Glomerular endothelial cell (primary cell): ENCODE results near the gene NPY. TPM values are rescaled to one million over a fixed set of nuclear protein-coding genes. Genes with fewer than 3 reads are reported as not detected.
"Not testable (repeated sequence)": the region's sequence is repeated elsewhere in the genome, so short reads cannot be mapped to it uniquely, and the experiment has no call there.

ENCODE experiments used
- DNase-seq: peaks from one replicate; pipeline ENCODE4 v3.0.0-alpha.2; 2011; ENCODE audit warnings: low read depth, low spot score; ENCODE audit errors: extremely low read depth
- total RNA-seq: library from RNA; depleted of rRNA; stranded (reverse); fragments of >200 nt; gene quantifications from 2 replicates; pipeline ENCODE4 v1.2.3, GENCODE V29; 2015

The NPY gene
- not detected in 2 replicates for total RNA-seq

DNA sequence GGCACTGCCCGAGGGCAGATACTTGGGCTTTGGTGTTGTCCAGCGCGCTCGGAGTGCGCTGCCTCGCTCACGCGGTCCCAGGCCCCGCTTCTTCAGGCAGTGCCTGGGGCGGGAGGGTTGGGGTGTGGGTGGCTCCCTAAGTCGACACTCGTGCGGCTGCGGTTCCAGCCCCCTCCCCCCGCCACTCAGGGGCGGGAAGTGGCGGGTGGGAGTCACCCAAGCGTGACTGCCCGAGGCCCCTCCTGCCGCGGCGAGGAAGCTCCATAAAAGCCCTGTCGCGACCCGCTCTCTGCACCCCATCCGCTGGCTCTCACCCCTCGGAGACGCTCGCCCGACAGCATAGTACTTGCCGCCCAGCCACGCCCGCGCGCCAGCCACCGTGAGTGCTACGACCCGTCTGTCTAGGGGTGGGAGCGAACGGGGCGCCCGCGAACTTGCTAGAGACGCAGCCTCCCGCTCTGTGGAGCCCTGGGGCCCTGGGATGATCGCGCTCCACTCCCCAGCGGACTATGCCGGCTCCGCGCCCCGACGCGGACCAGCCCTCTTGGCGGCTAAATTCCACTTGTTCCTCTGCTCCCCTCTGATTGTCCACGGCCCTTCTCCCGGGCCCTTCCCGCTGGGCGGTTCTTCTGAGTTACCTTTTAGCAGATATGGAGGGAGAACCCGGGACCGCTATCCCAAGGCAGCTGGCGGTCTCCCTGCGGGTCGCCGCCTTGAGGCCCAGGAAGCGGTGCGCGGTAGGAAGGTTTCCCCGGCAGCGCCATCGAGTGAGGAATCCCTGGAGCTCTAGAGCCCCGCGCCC lies at the start of gene NPY:
Gene NPY, plus strand, starts transcription at position 294 of the 802 bp plus-strand sequence. CDS start 1,051 bp downstream, outside the sequence.
- no peak for DNase-seq

DNA sequence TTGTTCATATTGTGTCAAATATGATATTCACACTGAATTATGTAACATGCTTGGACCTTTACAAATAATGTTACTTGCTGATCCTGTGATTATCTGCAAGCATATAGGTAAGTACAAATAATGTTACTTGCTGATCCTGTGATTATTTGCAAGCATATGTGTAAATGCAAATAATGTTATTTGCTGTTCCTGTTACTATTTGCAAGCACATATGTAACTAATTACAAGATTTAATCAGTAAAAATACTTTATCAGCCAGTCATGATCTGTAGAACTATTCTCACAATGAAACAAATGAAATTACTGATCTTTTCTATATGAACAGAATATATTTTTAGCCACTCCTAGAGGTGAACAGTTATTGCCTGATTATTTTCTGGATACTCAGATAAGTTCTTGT lies 44.7 kb upstream of the NPY start:
- no peak for DNase-seq

DNA sequence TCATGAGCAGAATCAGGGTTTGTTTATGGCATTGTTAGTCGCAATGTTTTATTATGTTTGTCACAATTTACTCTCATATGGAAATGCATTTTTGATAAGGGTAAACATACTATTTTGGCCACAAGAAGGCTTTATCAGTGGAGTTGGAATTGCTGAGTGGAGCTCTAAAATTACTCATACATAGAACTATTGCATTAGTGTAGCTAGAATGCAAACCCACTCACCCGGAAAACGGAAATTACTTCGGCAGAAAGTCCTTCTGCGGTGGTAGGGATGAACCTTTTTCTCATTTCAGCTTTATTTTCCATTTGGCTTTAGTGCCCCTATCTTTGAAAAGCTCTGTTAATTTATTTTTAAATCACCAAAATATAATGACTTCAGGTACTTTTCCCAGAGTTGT lies 42.8 kb upstream of the NPY start:
- no peak for DNase-seq

DNA sequence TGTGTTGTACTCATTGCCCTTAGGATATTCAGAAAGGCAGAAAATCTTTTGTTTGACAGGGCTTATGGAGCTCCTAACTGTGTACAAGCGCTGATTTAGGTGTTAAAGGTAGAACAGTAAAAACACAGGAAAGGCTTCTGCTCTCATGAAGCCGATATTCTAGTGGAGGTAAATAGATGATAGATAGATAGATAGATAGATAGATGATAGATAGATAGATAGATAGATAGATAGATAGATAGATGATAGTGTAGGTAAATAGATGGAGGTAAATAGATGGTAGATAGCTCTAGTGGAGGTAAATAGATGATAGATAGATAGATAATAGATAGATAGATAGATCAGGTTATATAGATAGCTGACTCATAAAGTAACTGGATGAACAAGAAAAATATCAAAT lies 39.4 kb upstream of the NPY start:
- no peak for DNase-seq

DNA sequence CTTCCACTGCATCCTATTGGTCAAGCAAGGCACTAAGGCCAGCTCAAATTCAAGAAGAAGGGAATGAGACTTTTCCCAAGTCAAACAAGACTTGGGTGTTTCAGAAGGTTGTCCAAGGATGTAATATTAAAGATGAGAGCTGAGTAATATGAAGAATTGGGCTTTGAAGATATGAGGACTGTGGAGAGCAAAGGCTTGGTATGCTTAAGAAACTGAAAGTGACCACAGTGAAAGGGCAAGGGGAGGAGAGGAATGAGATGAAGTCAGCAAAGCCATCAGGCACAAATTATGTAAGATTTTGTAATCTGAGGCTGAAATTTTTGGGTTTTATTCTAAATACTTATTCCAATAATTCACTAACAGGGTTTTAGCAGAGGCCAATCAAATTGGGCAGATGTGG lies 38.6 kb upstream of the NPY start:
- no peak for DNase-seq

DNA sequence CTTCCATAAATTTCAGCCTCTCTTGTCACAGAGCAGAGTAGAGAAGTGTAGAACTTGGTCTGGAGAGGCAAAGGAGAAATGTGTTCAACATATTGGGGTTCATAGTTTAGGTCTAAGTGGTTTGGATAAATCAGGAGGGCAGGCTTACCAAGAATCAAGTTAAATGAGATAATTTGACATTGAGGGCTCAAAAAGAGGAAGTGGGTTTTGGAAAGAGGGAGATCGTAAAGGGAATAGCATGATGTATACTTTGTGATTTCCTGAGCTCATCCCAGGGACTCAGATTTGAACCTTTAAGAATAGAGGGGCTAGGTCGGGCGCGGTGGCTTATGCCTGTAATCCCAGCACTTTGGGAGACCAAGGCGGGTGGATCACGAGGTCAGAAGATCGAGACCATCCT lies 34.7 kb upstream of the NPY start:
- no peak for DNase-seq

DNA sequence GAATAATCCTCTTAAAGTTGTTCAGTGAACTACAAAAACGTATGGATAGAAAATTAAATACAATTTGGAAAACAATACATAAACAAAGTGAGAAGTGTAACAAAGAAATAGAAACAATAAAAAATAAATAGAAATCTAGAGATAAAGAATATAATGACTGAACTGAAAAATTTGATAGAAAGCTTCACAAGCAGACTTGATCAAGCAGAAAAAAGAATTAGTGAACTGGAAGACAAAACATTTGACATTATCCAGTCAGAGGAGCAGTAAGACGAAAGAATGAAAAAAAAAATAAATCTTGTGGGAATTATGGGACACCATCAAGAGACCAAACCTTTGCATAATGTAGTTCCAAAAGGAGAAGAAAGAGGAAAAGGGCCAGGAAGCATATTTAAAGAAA lies 32.4 kb upstream of the NPY start:
- no peak for DNase-seq

DNA sequence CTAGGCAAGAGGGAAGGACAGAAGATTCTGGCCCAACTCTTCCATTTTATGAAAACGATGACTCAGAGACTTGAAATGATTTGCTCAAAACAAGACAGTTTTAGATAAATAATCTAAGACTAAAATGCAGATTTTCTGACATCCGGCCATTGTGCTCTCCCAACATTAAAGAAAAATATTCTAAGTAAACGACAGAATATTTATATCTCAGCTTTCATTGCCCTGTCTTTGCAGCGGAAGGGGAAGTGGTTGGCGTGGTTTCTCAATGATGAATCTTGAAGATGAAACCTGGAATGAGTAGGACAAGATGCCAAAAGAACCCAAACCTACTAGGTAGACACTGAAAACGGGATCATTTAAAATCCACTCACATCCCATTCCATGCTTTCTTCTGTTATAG lies 28.9 kb upstream of the NPY start:
- DNase-seq = no peak

DNA sequence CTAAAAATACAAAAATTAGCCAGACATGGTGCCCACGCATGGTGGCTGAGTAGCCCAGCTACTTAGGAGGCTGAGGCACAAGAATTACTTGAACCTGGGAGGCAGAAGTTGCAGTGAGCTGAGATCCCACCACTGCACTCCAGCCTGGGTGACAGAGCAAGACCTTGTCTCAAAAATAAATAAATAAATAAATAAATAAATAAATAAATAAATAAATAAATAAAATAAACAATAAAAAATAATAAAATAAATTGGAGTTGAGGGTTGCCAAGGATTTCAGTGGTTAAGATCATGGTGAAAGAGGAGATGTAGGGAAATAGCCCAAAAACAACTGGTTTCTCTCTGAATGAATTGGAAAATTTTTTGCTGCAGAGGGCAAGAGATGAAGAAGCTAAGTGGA lies 25.7 kb upstream of the NPY start:
- DNase-seq = not testable (repeated sequence)

DNA sequence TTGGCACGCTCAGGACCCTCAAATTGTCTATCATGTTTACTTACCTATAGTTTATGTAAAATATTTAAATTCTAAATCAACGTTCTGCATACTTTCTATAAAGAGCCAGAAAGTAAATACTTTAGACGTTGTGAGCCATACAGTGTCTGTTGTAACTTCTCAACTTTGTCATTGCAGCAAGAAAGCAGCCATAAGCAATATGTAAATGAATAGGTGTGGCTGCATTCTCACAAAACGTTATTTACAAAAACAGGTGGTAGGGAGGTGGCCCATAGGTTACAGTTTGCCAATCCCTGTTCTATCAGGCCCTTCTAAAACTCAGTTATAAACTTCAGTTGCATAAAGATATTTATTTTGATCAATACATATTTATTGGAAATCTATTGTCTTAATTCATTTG lies 12.1 kb upstream of the NPY start:
- DNase-seq = no peak

DNA sequence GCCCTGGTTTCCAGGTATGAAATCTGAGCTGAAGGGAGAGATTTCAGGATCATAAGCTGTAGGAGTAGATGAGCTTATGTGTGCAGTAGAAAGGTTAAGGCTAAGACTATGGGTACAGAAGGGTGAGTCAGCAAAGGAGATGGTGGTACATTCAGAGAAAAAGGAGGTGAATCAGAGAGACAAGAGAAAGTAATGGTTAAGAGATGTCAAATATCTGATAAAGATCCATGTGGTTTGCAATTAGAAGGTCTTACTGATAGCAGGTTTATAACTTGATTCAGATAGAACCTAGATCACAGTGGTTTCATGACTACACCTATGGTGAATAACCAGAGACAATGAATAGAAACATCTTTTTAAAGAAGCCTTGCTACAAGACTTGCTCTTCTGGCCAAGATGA lies 4.5 kb upstream of the NPY start:
- DNase-seq = no peak

DNA sequence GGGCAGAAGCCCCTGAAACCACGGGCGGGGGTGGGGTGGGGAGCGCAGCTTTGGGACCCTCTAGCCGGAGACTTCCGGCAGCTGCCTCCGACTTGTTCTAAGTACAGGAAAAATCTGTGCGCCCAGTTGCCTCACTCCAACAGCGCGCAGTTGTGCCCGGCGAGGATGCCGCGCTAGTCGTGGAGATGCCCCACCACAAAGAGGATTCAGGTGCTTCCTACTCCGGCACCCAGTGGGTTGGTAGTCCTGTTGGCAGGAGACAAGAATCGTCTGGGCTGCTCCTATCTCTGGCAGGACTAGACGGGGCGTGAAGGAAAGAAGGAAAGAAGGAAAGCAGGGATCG lies 465 bp upstream of the NPY start:
- DNase-seq = no peak

DNA sequence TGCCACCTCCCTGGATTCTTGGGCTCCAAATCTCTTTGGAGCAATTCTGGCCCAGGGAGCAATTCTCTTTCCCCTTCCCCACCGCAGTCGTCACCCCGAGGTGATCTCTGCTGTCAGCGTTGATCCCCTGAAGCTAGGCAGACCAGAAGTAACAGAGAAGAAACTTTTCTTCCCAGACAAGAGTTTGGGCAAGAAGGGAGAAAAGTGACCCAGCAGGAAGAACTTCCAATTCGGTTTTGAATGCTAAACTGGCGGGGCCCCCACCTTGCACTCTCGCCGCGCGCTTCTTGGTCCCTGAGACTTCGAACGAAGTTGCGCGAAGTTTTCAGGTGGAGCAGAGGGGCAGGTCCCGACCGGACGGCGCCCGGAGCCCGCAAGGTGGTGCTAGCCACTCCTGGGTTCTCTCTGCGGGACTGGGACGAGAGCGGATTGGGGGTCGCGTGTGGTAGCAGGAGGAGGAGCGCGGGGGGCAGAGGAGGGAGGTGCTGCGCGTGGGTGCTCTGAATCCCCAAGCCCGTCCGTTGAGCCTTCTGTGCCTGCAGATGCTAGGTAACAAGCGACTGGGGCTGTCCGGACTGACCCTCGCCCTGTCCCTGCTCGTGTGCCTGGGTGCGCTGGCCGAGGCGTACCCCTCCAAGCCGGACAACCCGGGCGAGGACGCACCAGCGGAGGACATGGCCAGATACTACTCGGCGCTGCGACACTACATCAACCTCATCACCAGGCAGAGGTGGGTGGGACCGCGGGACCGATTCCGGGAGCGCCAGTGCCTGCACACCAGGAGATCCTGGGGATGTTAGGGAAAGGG lies 913 bp downstream of the NPY start:
- DNase-seq = no peak

DNA sequence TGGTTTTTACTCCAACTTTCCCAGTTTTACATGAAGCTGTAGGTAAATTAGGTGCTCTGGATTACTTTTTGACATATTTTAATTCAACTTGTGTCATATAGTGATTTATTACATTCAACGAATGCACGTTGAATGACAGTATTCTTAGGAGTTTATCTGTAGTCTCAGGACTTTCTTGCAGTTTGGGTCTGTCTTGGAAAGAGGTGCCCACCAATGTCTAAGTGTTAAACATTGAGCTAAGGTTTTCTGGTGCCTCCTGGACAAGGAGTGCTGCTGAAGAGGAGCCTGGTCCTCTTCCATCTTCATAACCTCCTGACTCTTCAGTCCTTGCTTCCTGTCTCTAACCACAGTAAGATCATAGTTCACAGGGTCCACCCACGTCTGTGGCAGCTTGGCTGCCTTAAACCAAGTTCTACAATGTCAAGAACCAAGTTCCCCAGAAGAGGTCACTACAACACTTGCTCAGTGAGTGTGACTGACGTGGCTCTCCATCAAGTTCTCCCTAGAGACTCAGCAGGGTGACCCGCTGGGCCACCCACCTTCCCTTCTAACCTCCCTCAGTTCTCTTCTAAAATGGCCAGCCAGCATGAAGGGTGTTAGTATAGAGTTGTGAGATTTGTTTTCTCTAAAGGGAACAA lies 6.1 kb downstream of the NPY start:
- no peak for DNase-seq

DNA sequence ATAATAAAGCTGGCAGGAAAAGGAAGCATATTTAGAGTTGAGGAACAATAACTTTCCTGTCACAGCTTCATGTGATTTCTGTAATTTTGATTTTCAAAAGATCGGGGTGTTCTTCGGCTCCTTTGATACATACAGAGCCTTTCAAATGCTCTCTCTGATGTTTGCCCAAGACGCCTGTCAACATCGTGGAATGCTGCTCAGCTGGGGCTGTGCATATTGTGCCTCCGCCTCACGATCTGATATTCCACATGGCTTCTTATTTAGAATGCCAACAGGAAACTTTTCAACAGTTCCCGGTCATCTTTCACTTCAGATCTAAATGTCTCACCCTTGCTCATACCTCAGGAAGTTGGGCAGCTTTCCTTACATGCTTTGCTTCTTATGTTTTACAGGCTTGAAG lies 7.3 kb downstream of the NPY start:
- no peak for DNase-seq

DNA sequence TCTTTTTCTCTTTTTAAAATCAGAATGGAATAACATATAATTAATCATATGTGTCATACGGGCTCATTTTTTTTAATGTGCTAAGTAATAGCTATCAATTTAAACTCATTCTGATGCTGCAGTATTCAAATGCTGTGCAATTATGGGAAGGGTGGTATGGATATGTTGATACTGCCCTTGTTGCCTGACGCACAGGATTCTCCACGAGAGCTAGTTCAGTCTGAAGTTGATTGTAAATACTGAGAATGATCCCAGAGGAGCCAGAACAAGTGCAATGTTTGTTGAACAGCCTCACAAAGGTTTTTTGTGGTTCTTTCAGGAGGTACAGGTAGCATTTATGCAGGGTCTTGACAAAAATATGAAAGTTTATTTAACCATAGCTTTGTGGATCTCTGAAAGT lies 13.4 kb downstream of the NPY start:
- DNase-seq = no peak

DNA sequence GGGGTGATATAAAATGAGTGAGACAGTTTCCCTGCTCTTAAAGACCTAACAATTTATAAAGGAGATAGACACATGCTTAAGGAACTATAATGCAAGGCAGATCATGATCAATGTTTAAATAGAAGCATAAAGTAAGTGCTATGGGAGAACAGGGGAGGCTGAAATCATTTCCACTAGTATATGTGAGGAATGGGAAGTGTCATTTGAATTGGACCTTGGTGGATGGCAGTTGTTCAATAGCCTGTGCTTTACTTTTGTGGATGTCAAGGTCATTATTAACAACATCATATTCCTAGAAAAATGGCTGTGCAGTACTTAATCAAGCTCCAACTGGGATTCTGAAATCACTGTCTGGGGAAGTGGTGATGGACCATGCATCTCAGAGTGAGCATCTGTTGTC lies 14.7 kb downstream of the NPY start:
- DNase-seq = no peak

DNA sequence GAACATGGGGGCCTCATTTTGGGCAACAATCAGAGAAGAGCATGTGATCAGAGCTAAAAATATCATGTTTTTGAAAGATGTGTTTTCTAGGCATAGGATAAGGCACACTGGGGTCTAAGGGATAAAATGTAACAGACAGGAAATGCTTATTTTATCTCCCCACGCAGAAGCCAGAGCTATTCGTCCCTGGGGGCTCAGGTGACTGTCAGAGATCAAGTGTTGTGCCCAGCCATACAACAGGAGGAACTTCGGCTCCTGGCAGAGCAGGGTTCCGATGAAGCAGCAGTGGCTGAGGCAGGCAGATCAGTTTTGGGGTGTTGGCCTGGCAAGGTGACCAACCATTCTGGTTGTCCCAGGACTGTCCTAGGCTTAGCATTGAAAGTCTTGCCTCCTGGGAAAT lies 15.2 kb downstream of the NPY start:
- no peak for DNase-seq

DNA sequence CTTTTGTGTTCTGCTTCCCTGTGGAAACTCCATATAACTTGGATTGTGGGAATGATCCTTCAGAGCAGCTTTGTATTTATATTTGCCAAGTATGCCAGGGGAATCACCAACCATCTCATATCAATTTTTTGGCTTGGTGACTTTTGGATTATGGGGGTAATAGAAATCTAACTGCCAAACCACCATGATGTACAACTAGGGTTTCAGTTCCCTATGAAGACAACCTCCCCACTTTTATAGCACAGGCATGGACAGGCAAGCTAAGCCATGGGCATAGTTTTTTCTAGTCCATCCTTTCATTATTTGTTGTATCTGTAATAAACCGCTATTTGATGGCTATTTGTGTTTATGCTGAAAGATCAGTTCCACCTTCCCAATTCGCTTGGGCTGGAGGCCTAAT lies 17.7 kb downstream of the NPY start:
- no peak for DNase-seq

DNA sequence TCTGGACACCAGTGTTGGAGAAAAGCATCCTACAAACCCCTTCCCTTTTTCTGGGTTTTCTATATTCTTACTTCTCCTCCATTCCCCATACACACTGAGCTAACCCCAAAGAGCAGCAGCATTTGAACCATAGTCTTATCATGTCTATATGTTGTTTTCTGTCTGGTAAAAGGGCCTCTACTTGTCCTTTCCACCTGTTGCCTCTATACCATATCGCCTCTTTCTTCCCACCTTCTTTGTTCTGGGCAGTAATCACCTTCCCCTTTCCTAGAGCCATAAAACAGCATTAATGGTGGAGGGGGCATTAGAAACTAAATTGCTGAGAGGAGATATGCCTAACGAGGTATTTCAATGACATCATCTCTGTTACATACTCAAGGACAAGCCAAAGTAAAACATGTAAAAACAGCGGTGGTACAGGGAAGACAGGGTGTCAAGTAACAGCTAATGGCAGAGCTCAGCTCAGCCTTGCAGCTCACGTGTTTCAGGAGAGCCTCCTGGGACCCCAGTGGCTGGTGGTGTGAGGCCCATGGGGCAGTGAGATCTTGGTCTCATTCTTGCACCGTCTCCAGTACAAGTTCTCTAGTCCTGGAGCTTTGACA lies 20.6 kb downstream of the NPY start:
- DNase-seq = no peak

DNA sequence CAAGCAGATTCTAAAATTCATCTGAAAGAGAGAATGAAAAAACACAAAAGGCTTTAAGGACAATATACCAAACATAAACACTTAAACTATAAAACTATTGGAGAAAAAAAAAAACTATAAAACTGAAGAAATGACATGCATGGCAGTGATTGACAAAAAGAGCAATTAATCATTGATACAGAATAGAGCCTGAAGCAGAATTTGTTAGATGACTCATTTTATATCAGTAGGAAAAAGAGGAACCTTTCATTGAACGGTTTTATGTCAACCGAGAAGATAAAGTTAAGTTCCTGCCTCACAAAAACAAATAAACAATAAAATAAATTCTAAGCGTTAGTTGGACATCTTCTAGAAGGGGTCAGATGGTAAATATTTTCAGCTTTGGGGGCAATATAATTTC lies 23.3 kb downstream of the NPY start:
- DNase-seq = no peak

DNA sequence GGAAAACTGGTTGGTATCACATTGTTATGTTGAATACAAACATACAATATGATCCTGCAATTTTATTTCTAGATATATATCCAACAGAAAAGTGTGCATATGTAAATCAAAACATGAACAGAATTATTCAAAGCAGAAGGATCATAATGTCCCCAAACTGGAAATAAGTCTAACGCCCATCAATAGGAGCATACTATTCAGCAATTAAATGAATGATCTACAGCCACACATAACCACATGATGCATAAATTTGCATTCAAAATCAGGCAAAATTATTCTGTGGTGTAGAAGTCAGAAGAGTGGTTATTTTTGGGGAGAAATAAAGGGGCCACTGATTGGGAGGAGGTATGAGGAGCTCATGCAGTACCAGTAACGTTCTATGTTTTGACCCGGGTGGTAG lies 28.6 kb downstream of the NPY start:
- DNase-seq = no peak
